Fibroblast of lung (primary cell): ENCODE results near the gene PIP4P1.

ENCODE experiments used
- EZH2 ChIP-seq: IDR thresholded peaks from 2 replicates; pipeline ENCODE4 v1.5.1; 2012; ENCODE audit warnings: low read length, control low read depth, mild to moderate bottlenecking; ENCODE audit errors: missing control alignments
- TF ChIP-seq, protein P1 (sequence below), 2 donors: IDR thresholded peaks in 1 of 2; conservative IDR thresholded peaks in 1 of 2; 1 replicate in 1 of 2; 2 replicates in 1 of 2; pipeline ENCODE4 v1.5.1; 2011 to 2012; ENCODE audit warnings: low read length in 2 of 2, control low read depth in 1 of 2, inconsistent platforms in 1 of 2, low read depth in 1 of 2, mild to moderate bottlenecking in 1 of 2

DNA sequence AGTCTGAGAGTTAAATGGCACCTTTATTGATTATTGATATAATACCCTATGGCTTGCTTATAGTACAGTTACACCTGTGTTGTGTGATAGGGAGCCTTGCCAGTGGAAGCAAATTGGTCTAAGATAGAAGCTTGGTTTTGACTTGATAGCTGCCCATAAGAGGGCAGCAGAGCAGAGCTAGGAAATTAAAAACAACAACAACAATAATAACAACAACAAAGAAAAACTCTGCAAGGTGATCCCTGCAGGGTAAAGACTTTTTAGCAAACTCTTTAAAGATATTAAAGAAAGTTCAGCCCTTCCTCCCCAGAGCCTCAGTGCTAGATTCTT lies 26.1 kb upstream of the PIP4P1 start:
- TF ChIP-seq, protein P1, sequence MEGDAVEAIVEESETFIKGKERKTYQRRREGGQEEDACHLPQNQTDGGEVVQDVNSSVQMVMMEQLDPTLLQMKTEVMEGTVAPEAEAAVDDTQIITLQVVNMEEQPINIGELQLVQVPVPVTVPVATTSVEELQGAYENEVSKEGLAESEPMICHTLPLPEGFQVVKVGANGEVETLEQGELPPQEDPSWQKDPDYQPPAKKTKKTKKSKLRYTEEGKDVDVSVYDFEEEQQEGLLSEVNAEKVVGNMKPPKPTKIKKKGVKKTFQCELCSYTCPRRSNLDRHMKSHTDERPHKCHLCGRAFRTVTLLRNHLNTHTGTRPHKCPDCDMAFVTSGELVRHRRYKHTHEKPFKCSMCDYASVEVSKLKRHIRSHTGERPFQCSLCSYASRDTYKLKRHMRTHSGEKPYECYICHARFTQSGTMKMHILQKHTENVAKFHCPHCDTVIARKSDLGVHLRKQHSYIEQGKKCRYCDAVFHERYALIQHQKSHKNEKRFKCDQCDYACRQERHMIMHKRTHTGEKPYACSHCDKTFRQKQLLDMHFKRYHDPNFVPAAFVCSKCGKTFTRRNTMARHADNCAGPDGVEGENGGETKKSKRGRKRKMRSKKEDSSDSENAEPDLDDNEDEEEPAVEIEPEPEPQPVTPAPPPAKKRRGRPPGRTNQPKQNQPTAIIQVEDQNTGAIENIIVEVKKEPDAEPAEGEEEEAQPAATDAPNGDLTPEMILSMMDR (conservative IDR thresholded peaks at IDR 0.05 in 1 of 2, IDR thresholded peaks at IDR 0.05 in 1 of 2; ENCODE audit: low read depth in 1 of 2, low read length in 2 of 2) = no peak
- no peak for TF ChIP-seq EZH2
